T-helper 1 cell (primary cell): ENCODE data around the gene ABHD2.
"Not testable (repeated sequence)": the region's sequence is repeated elsewhere in the genome, so short reads cannot be mapped to it uniquely, and the experiment has no call there.

Source experiments
- DNase-seq, 5 donors: peaks; one replicate each; pipeline ENCODE4 v3.0.0-alpha.2; 2012 to 2020

ABHD2 gene

GRCh38 chr15:89140595-89140994 is 52.3 kb downstream of the ABHD2 start:
- DNase-seq, result peak in 1 of 5 donors; percentile 14

DNA sequence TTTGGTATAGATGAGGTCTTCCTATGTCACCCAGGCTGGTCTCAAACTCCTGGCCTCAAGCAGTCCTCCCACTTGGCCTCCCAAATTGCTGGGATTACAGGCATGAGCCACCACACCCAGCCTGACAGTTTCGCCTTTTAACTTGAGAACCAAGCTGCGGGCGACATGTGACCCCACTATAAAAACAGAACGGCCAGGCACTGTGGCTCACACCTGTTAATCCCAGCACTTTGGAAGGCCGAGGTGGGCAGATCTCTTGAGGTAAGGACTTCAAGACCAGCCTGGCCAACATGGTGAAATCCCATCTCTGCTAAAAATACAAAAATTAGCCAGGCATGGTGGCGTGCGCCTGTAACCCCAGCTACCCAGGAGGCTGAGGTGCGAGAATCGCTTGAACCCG is 52.9 kb downstream of the ABHD2 start:
- not testable (repeated sequence) for DNase-seq

DNA sequence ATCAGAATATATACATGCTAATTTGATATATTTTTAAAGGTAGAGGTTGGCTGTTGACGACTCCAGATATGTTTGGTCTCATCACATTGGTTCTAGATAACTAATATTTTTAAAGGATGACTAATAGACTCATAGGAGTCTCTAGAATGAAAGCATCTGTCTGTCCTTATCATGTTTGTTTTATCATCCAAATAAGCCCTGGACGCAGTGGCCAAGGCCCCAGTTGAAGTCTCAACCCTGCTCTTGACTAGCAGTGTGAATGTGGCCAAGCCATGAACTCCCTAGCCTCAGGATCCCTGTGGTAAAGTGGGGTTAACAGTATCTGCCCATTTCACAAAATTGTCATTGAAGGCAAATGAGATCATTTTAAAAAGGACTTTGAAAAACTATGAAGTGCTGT is 53.6 kb downstream of the ABHD2 start:
- DNase-seq, result no peak

DNA sequence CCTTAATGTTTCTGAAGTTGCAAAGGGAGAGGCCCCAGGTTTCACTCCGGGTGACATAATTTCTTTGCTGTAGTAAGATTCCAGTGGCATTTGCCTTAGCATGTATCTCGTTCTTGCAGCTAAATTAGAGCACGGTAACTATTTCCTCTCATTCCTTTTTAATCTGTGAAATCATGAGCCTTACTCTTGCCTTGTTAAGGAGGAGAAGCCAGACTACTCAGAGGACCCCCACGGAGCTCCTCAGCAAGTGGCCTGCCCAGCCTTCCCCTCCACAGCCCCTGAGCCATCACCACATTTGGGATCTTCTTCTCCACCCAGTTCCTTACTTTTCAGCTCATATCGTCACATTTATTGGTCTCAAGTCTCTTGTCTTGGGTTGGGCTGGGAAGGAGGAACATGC is 54.2 kb downstream of the ABHD2 start:
- no peak for DNase-seq

- DNase-seq, result peak in 1 of 5 donors; percentile 68
These were observed 55.4 kb downstream of the ABHD2 start for GRCh38 chr15:89143503-89144162.

DNA sequence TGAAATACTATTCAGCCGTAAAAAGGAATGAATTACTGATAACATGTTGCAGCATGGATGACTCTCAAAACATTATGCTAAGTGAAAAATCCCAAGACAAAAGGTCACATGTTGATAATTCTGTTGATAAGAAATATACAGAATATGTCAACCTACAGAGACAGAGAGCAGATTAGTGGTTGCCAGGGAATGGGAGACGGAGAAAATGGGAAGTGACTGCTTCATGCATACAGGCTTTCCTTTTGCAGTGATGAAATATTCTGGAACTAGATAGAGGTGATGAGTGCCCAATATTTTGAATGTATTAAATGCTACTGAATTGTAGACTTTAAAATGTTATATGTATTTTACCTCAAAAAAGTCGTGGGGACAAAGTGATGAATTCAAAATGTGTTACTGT is 56.2 kb downstream of the ABHD2 start:
- DNase-seq, result no peak

DNA sequence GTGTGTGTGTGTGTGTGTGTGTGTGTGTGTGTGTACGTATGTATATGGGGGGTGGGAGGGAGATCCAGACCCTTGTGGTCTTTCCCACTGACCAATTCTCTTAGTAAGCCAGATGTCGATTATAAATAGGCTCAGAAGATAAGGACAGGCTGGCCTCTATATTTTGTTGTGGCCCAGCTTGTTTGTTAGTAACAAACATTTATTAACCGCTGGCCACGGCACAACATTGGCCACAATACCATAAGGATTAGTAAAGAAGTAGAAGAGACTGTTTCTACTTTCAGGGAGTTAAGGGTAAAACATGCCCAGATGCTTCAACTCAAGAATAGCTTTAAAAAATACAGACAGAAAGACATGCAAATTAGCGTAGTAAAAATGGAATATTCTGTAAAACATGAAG is 58.1 kb downstream of the ABHD2 start:
- no peak for DNase-seq

GRCh38 chr15:89148126-89148525 is 59.9 kb downstream of the ABHD2 start:
- no peak for DNase-seq

DNA sequence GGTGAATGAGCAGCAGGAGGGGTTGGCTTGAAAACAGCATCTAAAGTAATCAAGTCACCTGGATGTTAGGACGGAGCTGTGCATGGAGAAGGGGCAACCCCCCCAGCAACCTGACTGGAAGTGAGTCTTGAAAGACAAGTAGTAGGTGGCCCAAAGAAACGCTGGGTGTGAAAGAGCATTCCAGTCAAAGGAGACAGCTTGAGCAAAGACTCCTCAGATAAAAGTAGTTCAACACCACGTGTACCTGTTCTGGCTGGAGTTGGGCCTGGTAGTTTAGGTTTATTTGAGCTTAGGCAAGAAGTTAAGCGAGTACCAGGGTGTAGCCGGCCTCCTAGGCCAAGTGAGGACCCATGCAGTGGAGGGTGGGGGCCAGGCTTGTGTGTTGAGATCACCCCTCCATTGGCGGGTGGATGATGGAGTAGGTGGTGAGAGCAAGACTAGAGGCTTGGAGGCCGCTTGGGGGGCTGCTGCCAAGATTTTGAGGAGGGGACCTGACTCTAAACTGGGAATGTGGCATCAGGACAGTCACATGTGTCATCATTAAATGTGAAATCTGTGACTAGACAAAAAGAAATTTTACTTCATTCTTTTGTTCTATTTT is 61.3 kb downstream of the ABHD2 start:
- no peak for DNase-seq

- DNase-seq, result no peak
These were observed 62.0 kb downstream of the ABHD2 start for GRCh38 chr15:89150287-89150686.

DNA sequence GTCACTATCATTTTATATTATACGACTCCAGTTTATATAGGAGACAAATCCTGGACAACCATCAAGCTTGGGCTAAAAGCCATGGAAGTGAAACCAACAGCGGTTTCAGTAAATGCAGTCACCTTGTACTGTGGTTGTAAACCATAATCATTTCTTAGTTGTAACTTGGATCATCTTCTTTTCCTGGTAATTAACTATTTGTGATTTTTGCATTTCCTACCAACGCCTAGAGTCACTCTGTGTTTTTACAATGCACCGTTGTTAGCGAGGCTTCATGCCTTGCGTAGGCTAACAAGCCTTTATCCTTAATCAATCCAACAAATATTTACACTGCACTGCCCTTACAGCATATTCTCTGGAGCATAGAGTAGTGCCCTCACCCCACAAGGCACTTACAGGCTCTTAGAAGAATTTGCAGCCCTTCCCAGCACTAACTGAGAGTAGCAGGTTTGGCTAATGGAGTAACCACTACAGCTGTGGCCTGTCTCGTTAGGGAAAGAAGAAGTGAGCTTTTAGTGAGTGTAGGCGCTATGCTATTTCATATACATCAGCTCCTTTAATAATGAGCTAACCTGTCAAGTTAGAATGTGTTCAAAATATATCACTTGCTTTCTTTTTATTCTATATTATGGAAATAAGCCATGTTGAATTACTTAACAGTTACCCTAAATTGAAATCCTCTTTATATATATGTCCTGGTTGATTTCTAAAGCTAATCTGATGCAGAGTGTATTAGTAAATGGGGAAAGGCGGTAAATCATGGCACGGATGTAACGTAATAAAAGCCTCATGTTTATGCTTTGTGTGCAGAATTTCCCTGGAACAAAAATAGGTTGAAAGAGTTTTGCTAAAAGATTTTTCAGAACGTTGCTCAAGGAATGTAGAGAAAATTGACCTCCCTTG is 62.8 kb downstream of the ABHD2 start:
- no peak for DNase-seq

DNA sequence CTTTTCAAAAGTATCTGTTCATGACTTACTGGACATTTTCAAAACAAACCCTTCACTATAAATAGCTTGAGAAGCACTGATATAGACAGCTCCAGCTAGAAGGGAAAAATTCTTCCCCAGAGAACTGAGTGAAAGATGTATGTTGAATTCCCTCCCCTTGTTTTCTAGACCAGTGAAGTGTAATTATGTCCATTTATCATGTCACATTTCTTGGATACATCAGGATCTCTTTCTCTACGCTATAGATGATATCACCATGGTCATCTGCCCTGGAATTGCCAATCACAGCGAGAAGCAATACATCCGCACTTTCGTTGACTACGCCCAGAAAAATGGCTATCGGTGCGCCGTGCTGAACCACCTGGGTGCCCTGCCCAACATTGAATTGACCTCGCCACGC is 66.9 kb downstream of the ABHD2 start:
- DNase-seq, result no peak

- DNase-seq, result no peak
These were observed 67.4 kb downstream of the ABHD2 start for GRCh38 chr15:89155656-89156055.

- no peak for DNase-seq
These were observed 68.8 kb downstream of the ABHD2 start for GRCh38 chr15:89157061-89157460.

- DNase-seq, result no peak
These were observed 69.8 kb downstream of the ABHD2 start for GRCh38 chr15:89157918-89158564.

DNA sequence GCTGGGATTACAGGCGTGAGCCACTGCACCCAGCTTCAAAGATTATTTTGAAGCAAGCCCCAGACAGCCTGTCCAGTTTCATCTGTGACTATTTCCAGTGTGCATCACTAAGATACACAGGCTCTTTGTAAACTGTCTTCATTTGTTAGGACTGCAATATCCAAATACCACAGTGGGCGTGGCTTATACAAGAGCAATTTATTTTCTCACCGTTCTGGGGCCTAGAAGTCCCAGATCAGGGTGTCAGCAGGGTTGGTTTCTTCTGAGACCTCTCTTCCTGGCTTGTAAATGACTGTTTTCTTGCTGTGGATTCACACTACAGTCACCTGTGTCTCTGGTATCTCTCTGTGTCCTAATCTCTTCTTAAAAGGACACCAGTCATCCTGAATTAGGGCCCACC is 73.4 kb downstream of the ABHD2 start:
- no peak for DNase-seq

GRCh38 chr15:89163271-89164055 is 75.2 kb downstream of the ABHD2 start:
- DNase-seq, result no peak

DNA sequence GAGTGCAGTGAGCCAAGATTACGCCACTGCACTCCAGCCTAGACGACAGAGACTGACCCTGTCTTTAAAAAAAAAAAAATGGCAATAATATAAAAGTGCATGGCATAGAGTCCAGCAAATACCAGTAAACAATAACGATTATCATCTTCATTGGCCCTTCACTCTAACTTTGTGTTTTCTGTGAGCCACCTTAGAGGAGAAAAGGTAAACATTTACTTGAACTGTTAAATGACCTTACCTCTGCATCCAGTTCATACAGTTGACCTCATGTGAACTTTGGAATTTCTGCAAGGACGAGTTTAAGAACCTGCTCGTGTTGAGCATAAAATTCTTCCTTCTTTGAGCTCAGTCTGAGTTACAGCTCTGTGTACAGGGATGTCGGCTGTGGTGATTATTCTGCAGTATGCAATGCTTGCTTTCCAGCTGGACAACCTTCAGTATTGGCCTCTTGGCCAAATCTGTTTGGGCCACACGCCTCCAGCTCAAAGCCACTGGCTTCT is 76.5 kb downstream of the ABHD2 start:
- no peak for DNase-seq

- no peak for DNase-seq
These were observed 77.4 kb downstream of the ABHD2 start for GRCh38 chr15:89165677-89166076.

- peak in 1 of 5 donors; percentile 50 for DNase-seq
These were observed 79.3 kb downstream of the ABHD2 start for GRCh38 chr15:89167267-89168176.

- DNase-seq, result no peak
These were observed 80.1 kb downstream of the ABHD2 start for GRCh38 chr15:89168316-89168833.
